Smooth muscle cell (in vitro differentiated cells): Measurements from ENCODE around the gene CERS6. TPM values are rescaled to one million over a fixed set of nuclear protein-coding genes. Genes with fewer than 3 reads are reported as not detected.
"Not testable (repeated sequence)": the region's sequence is repeated elsewhere in the genome, so short reads cannot be mapped to it uniquely, and the experiment has no call there.

Experiments
- DNase-seq: peaks from one replicate; lab custom pipeline; 2025; ENCODE audit not compliant: unreplicated experiment; lab: John Stamatoyannopoulos, UW
- H2AFZ ChIP-seq: fragments of 200-600 bp; sonication (generic); 2 replicates; pipeline ENCODE4 v1.6.0; 2016; ENCODE audit warnings: antibody characterized with exemption, low read depth, mild to moderate bottlenecking
- H3F3A ChIP-seq: fragments of 200-600 bp; sonication (generic); 2 replicates; pipeline ENCODE4 v1.6.0; 2017; ENCODE audit warnings: antibody characterized with exemption, low read depth
- H3K27ac ChIP-seq: fragments of 200-600 bp; sonication (generic); 2 replicates; pipeline ENCODE4 v1.5.1; 2016; ENCODE audit warnings: low read depth, mild to moderate bottlenecking
- H3K27me3 ChIP-seq: fragments of 200-600 bp; sonication (generic); 2 replicates; pipeline ENCODE4 v1.6.1; 2016; ENCODE audit warnings: low read depth, mild to moderate bottlenecking
- H3K36me3 ChIP-seq: fragments of 200-600 bp; sonication (generic); 2 replicates; pipeline ENCODE4 v1.5.1; 2016; ENCODE audit warnings: low read depth
- H3K4me1 ChIP-seq: fragments of 200-600 bp; sonication (generic); 2 replicates; pipeline ENCODE4 v1.5.1; 2016; ENCODE audit warnings: low read depth
- H3K4me2 ChIP-seq: fragments of 200-600 bp; sonication (generic); 2 replicates; pipeline ENCODE4 v1.6.0; 2016; ENCODE audit warnings: mild to moderate bottlenecking
- H3K4me3 ChIP-seq: fragments of 200-600 bp; sonication (generic); 2 replicates; pipeline ENCODE4 v1.5.1; 2016; ENCODE audit warnings: mild to moderate bottlenecking
- H3K79me2 ChIP-seq: fragments of 200-600 bp; sonication (generic); 2 replicates; pipeline ENCODE4 v1.6.0; 2016; ENCODE audit warnings: low read depth, mild to moderate bottlenecking
- H3K9ac ChIP-seq: fragments of 200-600 bp; sonication (generic); 2 replicates; pipeline ENCODE4 v1.6.0; 2016; ENCODE audit warnings: low read depth
- H3K9me3 ChIP-seq: fragments of 200-600 bp; sonication (generic); replicated peaks from 2 replicates; pipeline ENCODE4 v1.5.1; 2016; ENCODE audit warnings: low read depth
- H4K20me1 ChIP-seq: fragments of 200-600 bp; sonication (generic); 2 replicates; pipeline ENCODE4 v1.6.0; 2016; ENCODE audit warnings: low read depth
- CTCF ChIP-seq: fragments of 200-600 bp; sonication (generic); IDR thresholded peaks from 2 replicates; pipeline ENCODE4 v1.5.1; 2017; ENCODE audit warnings: borderline replicate concordance, mild to moderate bottlenecking, antibody characterized with exemption; ENCODE audit not compliant: insufficient read depth, poor library complexity, severe bottlenecking
- WGBS: methylation state at CpG from one replicate; pipeline ENCODE4 v1.1.7; 2016; ENCODE audit warnings: low lambda C conversion rate; 5-methylcytosine and 5-hydroxymethylcytosine counted together
- polyA plus RNA-seq: library from polyadenylated mRNA; unstranded; fragments of >200 nt; fragmentation: Nextera tagmentation; extraction: Ambion mirVana; gene quantifications from 2 replicates; pipeline ENCODE4 v1.2.1, GENCODE V29; 2016
- total RNA-seq: library from RNA; depleted of rRNA; stranded (reverse); fragments of >200 nt; gene quantifications from 2 replicates; pipeline ENCODE4 v1.2.3, GENCODE V29; 2014

The CERS6 gene
- total and polyA plus RNA-seq, 2 experiments from 2014 or later: 9.2 to 26.6 TPM

GRCh38 chr2:168500516-168500915 lies 44.4 kb downstream of the CERS6 start:
- no peak overlapping the region for H3K27ac ChIP-seq
- no peak overlapping the region for H3K4me2 ChIP-seq
- H3F3A ChIP-seq: no peaks in the 10 kb centered on the region
- peaks cover 38% of the 10 kb centered on the region for H4K20me1 ChIP-seq
- no peak for TF ChIP-seq CTCF
- no peaks in the 10 kb centered on the region for H3K36me3 ChIP-seq
- H3K4me3 ChIP-seq: no peak overlapping the region
- no peak overlapping the region for H3K9ac ChIP-seq
- H3K27me3 ChIP-seq: no peaks in the 10 kb centered on the region
- H3K9me3 ChIP-seq: no peaks in the 10 kb centered on the region
- DNase-seq: no peak
- H3K79me2 ChIP-seq: peaks cover 22% of the 10 kb centered on the region
- H3K4me1 ChIP-seq: no peaks in the 10 kb centered on the region
- no peak overlapping the region for H2AFZ ChIP-seq

GRCh38 chr2:168501466-168502065 lies 45.5 kb downstream of the CERS6 start:
- H3K27me3 ChIP-seq: no peaks in the 10 kb centered on the region
- H3K36me3 ChIP-seq: no peaks in the 10 kb centered on the region
- H3F3A ChIP-seq: no peaks in the 10 kb centered on the region
- no peak overlapping the region for H3K4me2 ChIP-seq
- H2AFZ ChIP-seq: no peak overlapping the region
- no peak overlapping the region for H3K9ac ChIP-seq
- peaks cover 32% of the 10 kb centered on the region for H4K20me1 ChIP-seq
- 96% methylated on average over 4 of the region's 4 CpGs for WGBS
- no peaks in the 10 kb centered on the region for H3K9me3 ChIP-seq
- TF ChIP-seq CTCF: no peak
- H3K79me2 ChIP-seq: peaks cover 27% of the 10 kb centered on the region
- no peak overlapping the region for H3K27ac ChIP-seq
- H3K4me3 ChIP-seq: no peak overlapping the region
- DNase-seq: no peak
- no peaks in the 10 kb centered on the region for H3K4me1 ChIP-seq

GRCh38 chr2:168502852-168503251 lies 46.8 kb downstream of the CERS6 start:
- not testable (repeated sequence) for H2AFZ ChIP-seq, H3K36me3 ChIP-seq, H3K27me3 ChIP-seq, H3K9ac ChIP-seq, H3K9me3 ChIP-seq, H3K4me3 ChIP-seq, H3K4me1 ChIP-seq, H3F3A ChIP-seq, DNase-seq, H3K4me2 ChIP-seq, H3K27ac ChIP-seq
- 98% methylated on average over 2 of the region's 2 CpGs for WGBS
- Histone ChIP-seq H4K20me1 (peaks cover 24% of the 10 kb centered on the region), H3K79me2 (peaks cover 27% of the 10 kb centered on the region)

GRCh38 chr2:168503901-168504300 lies 47.8 kb downstream of the CERS6 start:
- H3K27me3 ChIP-seq: no peaks in the 10 kb centered on the region
- H3K4me2 ChIP-seq: no peak overlapping the region
- WGBS: 63% methylated on average over 3 of the region's 3 CpGs
- H3K4me3 ChIP-seq: no peak overlapping the region
- peaks cover 24% of the 10 kb centered on the region for H4K20me1 ChIP-seq
- no peak for DNase-seq
- peaks cover 3% of the 10 kb centered on the region for H3F3A ChIP-seq
- no peaks in the 10 kb centered on the region for H3K36me3 ChIP-seq
- no peaks in the 10 kb centered on the region for H3K4me1 ChIP-seq
- H3K79me2 ChIP-seq: peaks cover 24% of the 10 kb centered on the region
- no peak overlapping the region for H3K27ac ChIP-seq
- no peaks in the 10 kb centered on the region for H3K9me3 ChIP-seq
- TF ChIP-seq CTCF: no peak
- no peak overlapping the region for H2AFZ ChIP-seq
- no peak overlapping the region for H3K9ac ChIP-seq
